Measurements from ENCODE around the gene OR6M1.

DNA sequence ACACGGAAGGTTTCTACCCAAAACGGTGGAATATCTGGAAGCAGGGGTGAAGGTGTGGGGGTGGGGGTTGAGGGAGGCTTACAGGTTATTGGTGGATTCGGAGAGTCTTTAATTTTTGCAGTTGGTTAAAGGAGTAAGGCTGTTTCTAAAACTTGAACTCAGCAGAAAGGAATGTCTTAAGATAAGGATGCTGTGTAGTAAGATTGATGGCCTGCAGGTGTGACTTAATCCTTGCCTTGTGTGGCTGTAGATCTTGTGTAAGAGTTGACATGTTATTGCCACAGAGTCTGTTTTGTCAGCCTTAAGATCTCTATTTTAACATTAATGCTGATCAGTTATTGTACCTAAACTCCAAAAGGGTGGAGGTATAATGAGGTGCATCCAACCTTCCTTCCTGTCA is 16.4 kb upstream of the OR6M1 start:
- TF ChIP-seq POLR2AphosphoS5 (IDR thresholded peaks at IDR 0.05; ENCODE audit: borderline replicate concordance, low read depth, low read length) (no peak), EZH2 (IDR thresholded peaks at IDR 0.05) (no peak)

Data from SK-N-MC (cell line).